ENCODE measurements around the gene PLEKHJ1. TPM values are rescaled to one million over a fixed set of nuclear protein-coding genes. Genes with fewer than 3 reads are reported as not detected.

The PLEKHJ1 gene
- total and polyA plus RNA-seq, 2 of the 13 experiments (the other 11 are each of a cell fraction or from before 2014, with no cell fraction given): 70.5 to 130 TPM

DNA sequence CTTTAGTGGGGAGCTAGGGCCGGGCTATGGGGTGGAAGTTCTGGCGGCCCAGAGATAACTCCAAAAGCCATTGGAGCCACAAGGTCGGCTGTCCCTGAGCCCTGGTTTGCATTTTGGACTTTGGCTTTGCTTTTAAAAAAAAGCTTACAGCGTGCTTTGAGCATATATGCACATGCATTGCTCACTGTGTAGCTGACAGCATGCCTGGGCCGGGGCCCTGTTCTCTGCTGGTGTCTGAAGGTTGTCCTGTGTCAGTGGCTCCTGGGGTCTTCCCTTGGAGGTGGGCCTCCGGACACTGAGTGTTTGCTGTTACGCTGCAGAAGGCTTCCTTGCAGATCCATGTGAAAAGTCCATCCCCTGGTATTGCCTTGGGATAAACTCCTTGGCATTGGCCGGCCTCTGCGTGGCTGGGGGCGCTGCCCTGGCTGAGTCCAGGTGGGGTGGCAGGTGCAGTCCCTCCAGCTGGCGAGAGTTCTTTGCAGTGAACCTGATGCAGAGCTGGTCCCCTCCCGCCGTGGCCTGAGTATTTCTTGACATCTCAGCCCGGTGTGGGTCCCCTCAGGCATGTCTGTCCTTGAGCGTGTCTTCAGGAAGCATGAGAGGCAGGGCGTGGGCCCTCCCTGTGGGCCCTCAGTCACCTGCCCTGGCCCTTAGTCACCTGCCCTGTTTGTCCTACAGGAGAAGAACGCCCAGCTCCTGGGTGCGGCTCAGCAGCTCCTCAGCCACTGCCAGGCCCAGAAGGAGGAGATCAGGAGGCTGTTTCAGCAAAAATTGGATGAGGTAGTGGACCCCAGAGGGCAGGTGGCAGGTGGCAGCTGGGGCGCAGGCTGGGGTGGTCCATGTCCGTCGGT is 23.0 kb downstream of the PLEKHJ1 start (continued):
- peak; percentile 65; the same call in 1 of the 2 replicates for TF ChIP-seq JUN (CRISPR knock-in tag; IDR thresholded peaks at IDR 0.05)
- peak; percentile 39; the same call in 1 of the 2 replicates for TF ChIP-seq REL (CRISPR knock-in tag; conservative IDR thresholded peaks at IDR 0.05)
- TF ChIP-seq, protein P1, sequence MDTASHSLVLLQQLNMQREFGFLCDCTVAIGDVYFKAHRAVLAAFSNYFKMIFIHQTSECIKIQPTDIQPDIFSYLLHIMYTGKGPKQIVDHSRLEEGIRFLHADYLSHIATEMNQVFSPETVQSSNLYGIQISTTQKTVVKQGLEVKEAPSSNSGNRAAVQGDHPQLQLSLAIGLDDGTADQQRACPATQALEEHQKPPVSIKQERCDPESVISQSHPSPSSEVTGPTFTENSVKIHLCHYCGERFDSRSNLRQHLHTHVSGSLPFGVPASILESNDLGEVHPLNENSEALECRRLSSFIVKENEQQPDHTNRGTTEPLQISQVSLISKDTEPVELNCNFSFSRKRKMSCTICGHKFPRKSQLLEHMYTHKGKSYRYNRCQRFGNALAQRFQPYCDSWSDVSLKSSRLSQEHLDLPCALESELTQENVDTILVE (CRISPR knock-in tag; IDR thresholded peaks at IDR 0.05): peak; percentile 17; the same call in 1 of the 2 replicates
- TF ChIP-seq BRCA1 (CRISPR knock-in tag; IDR thresholded peaks at IDR 0.05): peak; percentile 96
- TF ChIP-seq, protein P2, sequence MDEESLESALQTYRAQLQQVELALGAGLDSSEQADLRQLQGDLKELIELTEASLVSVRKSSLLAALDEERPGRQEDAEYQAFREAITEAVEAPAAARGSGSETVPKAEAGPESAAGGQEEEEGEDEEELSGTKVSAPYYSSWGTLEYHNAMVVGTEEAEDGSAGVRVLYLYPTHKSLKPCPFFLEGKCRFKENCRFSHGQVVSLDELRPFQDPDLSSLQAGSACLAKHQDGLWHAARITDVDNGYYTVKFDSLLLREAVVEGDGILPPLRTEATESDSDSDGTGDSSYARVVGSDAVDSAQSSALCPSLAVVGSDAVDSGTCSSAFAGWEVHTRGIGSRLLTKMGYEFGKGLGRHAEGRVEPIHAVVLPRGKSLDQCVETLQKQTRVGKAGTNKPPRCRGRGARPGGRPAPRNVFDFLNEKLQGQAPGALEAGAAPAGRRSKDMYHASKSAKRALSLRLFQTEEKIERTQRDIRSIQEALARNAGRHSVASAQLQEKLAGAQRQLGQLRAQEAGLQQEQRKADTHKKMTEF (CRISPR knock-in tag; IDR thresholded peaks at IDR 0.05): peak; percentile 78
- TF ChIP-seq, protein P3, sequence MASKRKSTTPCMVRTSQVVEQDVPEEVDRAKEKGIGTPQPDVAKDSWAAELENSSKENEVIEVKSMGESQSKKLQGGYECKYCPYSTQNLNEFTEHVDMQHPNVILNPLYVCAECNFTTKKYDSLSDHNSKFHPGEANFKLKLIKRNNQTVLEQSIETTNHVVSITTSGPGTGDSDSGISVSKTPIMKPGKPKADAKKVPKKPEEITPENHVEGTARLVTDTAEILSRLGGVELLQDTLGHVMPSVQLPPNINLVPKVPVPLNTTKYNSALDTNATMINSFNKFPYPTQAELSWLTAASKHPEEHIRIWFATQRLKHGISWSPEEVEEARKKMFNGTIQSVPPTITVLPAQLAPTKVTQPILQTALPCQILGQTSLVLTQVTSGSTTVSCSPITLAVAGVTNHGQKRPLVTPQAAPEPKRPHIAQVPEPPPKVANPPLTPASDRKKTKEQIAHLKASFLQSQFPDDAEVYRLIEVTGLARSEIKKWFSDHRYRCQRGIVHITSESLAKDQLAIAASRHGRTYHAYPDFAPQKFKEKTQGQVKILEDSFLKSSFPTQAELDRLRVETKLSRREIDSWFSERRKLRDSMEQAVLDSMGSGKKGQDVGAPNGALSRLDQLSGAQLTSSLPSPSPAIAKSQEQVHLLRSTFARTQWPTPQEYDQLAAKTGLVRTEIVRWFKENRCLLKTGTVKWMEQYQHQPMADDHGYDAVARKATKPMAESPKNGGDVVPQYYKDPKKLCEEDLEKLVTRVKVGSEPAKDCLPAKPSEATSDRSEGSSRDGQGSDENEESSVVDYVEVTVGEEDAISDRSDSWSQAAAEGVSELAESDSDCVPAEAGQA (IDR thresholded peaks at IDR 0.05; ENCODE audit: low read depth): no peak
- TF ChIP-seq, protein P3 (CRISPR knock-in tag; IDR thresholded peaks at IDR 0.05; ENCODE audit: borderline replicate concordance): peak; percentile 83
- peak; percentile 91 for TF ChIP-seq PHF21A (CRISPR knock-in tag; IDR thresholded peaks at IDR 0.05)
- TF ChIP-seq RAD21 (CRISPR knock-in tag; IDR thresholded peaks at IDR 0.05): peak; percentile 31; the same call in 1 of the 2 replicates
- TF ChIP-seq MTA1 (CRISPR knock-in tag; IDR thresholded peaks at IDR 0.05; ENCODE audit: borderline replicate concordance): peak; percentile 62; the same call in 1 of the 2 replicates
- peak; percentile 63; the same call in 1 of the 2 replicates for TF ChIP-seq ZNF777 (CRISPR knock-in tag; IDR thresholded peaks at IDR 0.05)
- 0 out of 2 replicates have a peak, but pooled peaks have one; percentile 6 for TF ChIP-seq RFX5 (IDR thresholded peaks at IDR 0.05; ENCODE audit: low read depth, low read length)
- TF ChIP-seq, protein P4, sequence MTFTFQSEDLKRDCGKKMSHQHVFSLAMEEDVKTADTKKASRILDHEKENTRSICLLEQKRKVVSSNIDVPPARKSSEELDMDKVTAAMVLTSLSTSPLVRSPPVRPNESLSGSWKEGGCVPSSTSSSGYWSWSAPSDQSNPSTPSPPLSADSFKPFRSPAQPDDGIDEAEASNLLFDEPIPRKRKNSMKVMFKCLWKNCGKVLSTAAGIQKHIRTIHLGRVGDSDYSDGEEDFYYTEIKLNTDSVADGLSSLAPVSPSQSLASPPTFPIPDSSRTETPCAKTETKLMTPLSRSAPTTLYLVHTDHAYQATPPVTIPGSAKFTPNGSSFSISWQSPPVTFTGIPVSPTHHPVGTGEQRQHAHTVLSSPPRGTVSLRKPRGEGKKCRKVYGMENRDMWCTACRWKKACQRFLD (CRISPR knock-in tag; IDR thresholded peaks at IDR 0.05; ENCODE audit: borderline replicate concordance): peak; percentile 96
- TF ChIP-seq ZNF607 (CRISPR knock-in tag; IDR thresholded peaks at IDR 0.05; ENCODE audit: borderline replicate concordance): peak; percentile 90
- no peak for TF ChIP-seq ZNF274 (CRISPR knock-in tag; IDR thresholded peaks at IDR 0.05)
- TF ChIP-seq ZZZ3 (CRISPR knock-in tag; IDR thresholded peaks at IDR 0.05; ENCODE audit: borderline replicate concordance): 0 out of 2 replicates have a peak, but pooled peaks have one; percentile 49
- TF ChIP-seq TCF7 (IDR thresholded peaks at IDR 0.05; ENCODE audit: low read depth): no peak
- peak; percentile 97 for TF ChIP-seq ZFP90 (CRISPR knock-in tag; IDR thresholded peaks at IDR 0.05; ENCODE audit: borderline replicate concordance)
- TF ChIP-seq ZFP82 (CRISPR knock-in tag; IDR thresholded peaks at IDR 0.05; ENCODE audit: borderline replicate concordance): no peak
- TF ChIP-seq RBFOX2 (IDR thresholded peaks at IDR 0.05; ENCODE audit: low read depth, low read length): no peak
